GM19035 (cell line): ENCODE results near the gene LSM2.
"Not testable (repeated sequence)": the region's sequence is repeated elsewhere in the genome, so short reads cannot be mapped to it uniquely, and the experiment has no call there.

Experiments used
- ATAC-seq: cut with Tn5 transposase; IDR thresholded peaks from one replicate; pipeline ENCODE4 v1.9.1; 2021; ENCODE audit not compliant: unreplicated experiment

LSM2 gene

GRCh38 chr6:31806470-31807272 is at the start of gene LSM2:
Gene LSM2, minus strand, starts transcription at chr6:31806966. Its CDS starts 209 bp downstream, at chr6:31806757.
- peak; percentile 91 for ATAC-seq

GRCh38 chr6:31851980-31852718 is 45.4 kb upstream of the LSM2 start:
- not testable (repeated sequence) for ATAC-seq

- no peak for ATAC-seq
Observed at GRCh38 chr6:31851485-31851832, 44.7 kb upstream of the LSM2 start.

- no peak for ATAC-seq
Observed at GRCh38 chr6:31850765-31851484, 44.2 kb upstream of the LSM2 start.

- ATAC-seq = no peak
Observed at GRCh38 chr6:31847276-31847978, 40.7 kb upstream of the LSM2 start.

GRCh38 chr6:31844507-31844906 is 37.7 kb upstream of the LSM2 start:
- ATAC-seq = no peak

GRCh38 chr6:31842053-31842452 is 35.3 kb upstream of the LSM2 start:
- ATAC-seq = no peak

GRCh38 chr6:31839779-31840126 is 33.0 kb upstream of the LSM2 start:
- not testable (repeated sequence) for ATAC-seq

- no peak for ATAC-seq
Observed at GRCh38 chr6:31838968-31839367, 32.2 kb upstream of the LSM2 start.

GRCh38 chr6:31838114-31838553 is 31.4 kb upstream of the LSM2 start:
- ATAC-seq = not testable (repeated sequence)

- no peak for ATAC-seq
Observed at GRCh38 chr6:31837369-31838113, 30.8 kb upstream of the LSM2 start.

GRCh38 chr6:31836474-31837368 is 30.0 kb upstream of the LSM2 start:
- no peak for ATAC-seq

GRCh38 chr6:31836047-31836473 is 29.3 kb upstream of the LSM2 start:
- ATAC-seq = no peak

- ATAC-seq = no peak
Observed at GRCh38 chr6:31834367-31835250, 27.8 kb upstream of the LSM2 start.

- no peak for ATAC-seq
Observed at GRCh38 chr6:31831350-31832215, 24.8 kb upstream of the LSM2 start.

- ATAC-seq = no peak
Observed at GRCh38 chr6:31830886-31831335, 24.1 kb upstream of the LSM2 start.

- ATAC-seq = no peak
Observed at GRCh38 chr6:31829633-31830283, 23.0 kb upstream of the LSM2 start.
